Stomach (tissue), 4 donors: ENCODE measurements around the gene KLRF1.

Experiments used
- CTCF ChIP-seq, 7 experiments: fragments of 450-650 bp in 4 of 7; fragments of 200-600 bp in 3 of 7; sonication (generic) in 3 of 7; IDR thresholded peaks; one replicate each; pipeline ENCODE4 v1.5.1; 2016 to 2019; ENCODE audit warnings: antibody characterized with exemption in 7 of 7, control low read depth in 2 of 7, mild to moderate bottlenecking in 1 of 7
- POLR2AphosphoS5 ChIP-seq, 3 donors: sonication (generic); formaldehyde crosslinking; IDR thresholded peaks; one replicate each; pipeline ENCODE4 v1.6.1; 2016; ENCODE audit warnings: antibody characterized with exemption in 3 of 3

GRCh38 chr12:9869307-9870161 is 42.3 kb downstream of the KLRF1 start, which contains the start of gene CLEC2B:
- TF ChIP-seq CTCF (IDR thresholded peaks at IDR 0.05) (no peak), POLR2AphosphoS5 (IDR thresholded peaks at IDR 0.05) (peak; percentile 19 to 66 (median 52))
